HG03520 (cell line): ENCODE data around the gene COX7B2.

Experiments
- ATAC-seq: cut with Tn5 transposase; IDR thresholded peaks from one replicate; pipeline ENCODE4 v1.9.1; 2021; ENCODE audit warnings: mild to moderate bottlenecking, moderate library complexity; ENCODE audit not compliant: unreplicated experiment

COX7B2 gene, protein sequence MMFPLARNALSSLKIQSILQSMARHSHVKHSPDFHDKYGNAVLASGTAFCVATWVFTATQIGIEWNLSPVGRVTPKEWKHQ

DNA sequence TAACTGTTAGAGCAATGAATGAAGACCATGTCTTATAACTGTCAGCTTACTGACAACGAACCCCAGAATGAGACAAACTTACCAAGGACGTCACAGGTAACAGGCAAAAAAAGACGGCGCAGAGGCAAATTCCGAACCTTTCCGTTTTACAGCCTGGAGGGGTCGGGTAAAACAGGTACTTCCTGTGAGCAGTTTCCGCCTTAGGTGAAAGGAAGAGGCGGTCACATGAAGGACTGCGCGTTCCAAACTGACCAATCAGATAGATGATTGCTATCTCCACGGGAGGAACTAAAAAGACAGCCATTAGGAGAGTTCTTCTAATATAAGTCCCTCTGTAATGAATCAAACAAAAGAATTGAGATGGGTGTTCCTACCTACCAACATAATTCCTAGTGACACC lies at the start of gene COX7B2:
TSS of gene COX7B2 (minus strand) at position 168 of the 400 bp plus-strand sequence. CDS start 174,053 bp downstream, outside the sequence.
- no peak for ATAC-seq

DNA sequence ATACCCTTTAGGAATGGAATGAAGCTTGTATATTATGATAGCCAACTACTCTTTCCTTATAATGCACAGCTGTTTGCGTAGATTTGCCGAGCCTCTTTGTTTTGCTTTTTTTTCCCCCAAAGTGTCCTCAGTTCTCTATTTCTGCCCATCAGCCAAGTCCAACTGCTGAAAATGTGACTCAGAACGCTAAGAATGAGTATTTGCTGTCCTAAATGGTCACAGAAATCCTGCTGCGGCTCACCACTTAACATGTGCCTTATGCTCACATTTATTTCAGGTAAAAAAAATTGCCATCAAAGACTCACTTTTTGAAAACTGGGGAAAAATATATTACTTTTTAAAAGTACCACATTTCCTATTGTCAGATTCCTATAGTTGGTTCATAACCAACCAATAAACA lies 47.4 kb upstream of the COX7B2 start:
- ATAC-seq = no peak

- ATAC-seq = no peak
These were observed 46.6 kb upstream of the COX7B2 start for GRCh38 chr4:46955601-46956000.

DNA sequence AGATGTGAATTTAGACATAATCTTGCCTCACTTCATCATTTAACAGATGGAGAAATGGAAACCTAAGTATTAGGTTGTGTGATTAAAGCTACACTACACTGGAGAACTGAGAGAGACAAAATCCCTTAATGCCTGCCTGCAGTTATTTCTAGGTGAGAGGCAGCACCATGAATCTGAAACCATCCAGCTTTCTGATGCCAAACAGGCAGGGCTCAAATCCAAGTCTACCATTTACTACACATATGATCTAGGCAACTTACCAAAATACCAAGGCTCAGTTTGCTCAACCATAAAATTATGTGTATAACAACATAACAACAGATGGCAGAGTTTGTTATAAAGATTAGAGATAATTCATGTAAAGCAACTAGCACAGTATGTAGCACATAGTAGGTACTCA lies 45.6 kb upstream of the COX7B2 start:
- ATAC-seq = no peak

GRCh38 chr4:46953564-46953963 lies 44.5 kb upstream of the COX7B2 start:
- no peak for ATAC-seq

DNA sequence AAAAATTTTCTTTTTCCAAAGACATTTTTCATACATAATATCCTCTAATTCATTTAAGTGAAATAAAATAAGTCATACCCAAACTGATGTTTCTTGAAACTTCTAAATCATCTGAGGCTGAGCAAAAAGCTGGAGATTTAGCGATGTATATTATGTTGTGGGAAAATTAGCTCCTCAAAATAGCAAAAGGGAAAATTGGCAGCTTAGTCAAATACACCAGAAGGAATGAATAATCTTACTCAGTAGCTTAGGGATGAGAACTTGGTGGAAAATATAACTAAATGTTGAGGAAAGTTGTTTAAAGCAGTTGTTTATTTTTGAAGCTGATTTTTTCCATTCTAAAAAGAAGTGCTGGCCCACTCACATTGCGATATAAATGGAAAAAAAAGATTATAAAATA lies 43.4 kb upstream of the COX7B2 start:
- ATAC-seq = no peak

DNA sequence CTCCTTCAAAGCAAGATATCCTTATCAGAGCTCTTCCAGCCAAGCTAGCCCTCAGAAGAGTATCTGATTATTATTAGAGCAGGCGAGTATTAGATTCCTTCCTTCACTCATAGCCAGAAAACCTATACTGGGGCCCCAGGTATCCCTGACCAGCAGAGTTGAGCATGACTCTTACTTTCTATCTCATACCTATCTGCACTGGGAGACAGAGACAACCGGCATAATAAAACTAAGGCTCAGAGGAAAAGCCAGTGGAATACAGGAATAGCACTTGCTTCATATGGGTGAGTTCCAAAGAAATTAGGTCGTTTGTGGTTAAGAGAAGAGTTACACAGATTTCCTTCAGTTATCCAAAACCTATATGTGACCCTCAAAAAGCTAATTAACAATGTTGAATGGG lies 41.8 kb upstream of the COX7B2 start:
- no peak for ATAC-seq

DNA sequence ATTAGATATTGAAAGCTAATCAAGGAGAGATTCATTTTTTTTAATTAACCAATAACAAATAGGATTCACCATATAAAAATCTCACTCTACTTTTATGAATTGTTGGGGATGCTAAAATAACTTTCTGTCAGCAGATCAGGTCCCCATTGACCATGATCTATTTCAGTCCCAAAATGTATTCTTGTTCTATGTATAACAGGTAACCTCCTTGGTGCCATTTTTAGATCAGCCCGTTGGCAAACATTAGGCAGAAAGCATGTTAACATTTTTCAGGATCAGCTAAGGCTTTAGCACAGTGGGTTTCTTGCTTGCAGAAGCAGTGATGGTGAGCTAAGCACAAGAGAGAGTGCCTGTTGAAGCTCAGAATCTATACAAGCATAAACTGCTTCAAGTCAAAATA lies 40.8 kb upstream of the COX7B2 start:
- no peak for ATAC-seq

DNA sequence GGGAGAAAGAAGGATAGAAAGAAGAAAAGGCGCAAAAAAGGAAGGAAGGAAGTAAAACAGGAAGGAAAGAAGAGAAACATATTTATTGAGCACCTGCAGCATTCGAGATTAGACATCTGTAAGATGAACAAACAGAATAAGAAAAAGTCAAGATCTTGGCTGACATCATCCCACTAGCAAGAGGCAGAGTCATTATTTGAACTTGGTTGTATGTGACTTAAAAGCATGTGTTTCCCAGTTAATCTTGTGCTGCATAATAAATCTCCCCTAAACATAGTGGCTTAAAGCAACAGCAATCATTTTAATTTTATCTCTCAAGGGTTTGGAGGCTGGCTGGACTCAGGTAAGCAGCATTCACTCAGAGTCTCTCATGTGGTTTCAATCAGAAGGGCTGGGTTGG lies 38.5 kb upstream of the COX7B2 start:
- ATAC-seq = no peak

DNA sequence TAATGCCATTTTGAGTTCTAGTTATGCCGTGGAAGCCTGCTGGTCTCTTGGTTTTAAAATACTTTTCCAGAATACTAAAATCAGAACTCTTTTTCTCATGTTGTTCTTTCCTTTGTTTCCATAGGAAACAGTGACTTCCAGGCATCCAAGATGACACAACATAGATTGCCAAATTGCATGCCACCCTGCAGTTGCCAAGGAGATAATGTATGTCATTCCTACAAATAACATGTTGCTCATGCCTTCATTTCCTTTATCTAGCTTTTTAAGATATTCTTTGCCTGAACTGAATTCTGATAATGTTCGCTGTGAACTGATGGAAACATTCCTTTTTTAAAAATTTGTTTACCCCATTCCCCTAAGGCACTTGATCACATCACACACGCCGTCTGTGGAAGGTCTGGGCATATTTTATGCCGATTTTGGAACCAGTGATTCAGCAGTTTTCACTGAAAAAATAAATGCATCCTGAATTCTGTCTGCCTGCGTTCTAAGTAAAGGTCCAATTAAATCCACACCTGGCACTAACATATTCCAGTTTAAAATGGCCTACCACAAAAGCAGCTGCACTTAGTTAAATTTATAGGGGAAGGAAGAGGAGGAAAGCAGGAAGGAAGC lies 38.0 kb upstream of the COX7B2 start:
- ATAC-seq = no peak

DNA sequence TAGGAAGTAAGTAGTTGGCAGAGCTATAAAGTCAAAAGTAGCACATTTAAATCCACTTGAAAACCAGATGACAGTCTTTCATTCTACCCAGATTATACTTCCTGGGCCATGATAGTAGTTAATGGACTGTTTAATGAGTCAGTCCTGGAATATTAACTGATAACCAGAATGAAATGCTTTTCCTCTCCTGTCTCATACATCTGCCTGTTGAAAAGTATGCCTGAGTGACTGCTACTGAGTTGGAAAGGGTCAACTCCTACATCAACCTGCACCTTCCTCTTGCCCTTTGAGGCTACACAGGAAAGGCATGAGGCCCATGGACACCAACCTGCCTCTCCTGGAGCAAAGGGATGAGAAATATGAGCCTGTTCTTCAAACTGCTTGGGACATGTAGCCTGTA lies 36.0 kb upstream of the COX7B2 start:
- no peak for ATAC-seq

GRCh38 chr4:46944345-46944744 lies 35.3 kb upstream of the COX7B2 start:
- no peak for ATAC-seq

- no peak for ATAC-seq
These were observed 28.4 kb upstream of the COX7B2 start for GRCh38 chr4:46937493-46937892.

DNA sequence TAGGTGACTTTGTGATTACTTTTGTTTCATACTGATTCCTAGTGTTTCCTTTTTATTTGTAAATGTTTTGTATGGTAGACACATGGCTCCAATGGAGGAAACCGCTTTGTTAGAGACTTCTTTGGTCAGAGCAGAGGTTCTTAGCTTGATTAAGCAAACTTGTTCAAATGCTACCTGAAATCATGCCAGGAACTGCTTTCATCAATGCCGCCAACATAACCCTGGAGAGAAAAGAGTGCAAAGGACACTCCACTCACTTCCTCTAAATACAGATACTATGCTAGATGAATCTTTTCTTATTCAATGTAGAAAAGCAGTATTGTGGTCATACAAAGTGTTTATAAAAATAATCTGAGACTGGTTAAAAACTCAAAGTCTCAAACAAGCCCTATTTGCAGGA lies 25.7 kb upstream of the COX7B2 start:
- ATAC-seq = no peak

DNA sequence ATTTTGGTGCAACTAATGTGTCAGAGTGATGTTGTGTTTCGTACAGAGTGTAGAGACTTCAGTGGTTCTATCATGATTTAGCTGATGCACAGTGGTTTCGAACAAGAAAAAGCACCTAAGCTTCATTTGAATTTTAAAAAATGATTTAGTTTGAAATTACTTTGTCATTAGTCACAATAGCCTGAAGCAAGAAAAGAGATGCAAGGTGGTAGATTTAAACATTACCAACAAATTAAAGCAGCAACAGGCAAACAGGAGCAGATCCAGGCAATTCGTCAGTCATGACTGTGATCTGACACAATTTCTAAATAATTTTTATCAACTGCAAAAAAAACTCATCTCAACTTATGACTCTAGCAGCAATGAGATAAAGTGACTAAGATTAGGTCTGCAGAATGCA lies 24.6 kb upstream of the COX7B2 start:
- no peak for ATAC-seq

DNA sequence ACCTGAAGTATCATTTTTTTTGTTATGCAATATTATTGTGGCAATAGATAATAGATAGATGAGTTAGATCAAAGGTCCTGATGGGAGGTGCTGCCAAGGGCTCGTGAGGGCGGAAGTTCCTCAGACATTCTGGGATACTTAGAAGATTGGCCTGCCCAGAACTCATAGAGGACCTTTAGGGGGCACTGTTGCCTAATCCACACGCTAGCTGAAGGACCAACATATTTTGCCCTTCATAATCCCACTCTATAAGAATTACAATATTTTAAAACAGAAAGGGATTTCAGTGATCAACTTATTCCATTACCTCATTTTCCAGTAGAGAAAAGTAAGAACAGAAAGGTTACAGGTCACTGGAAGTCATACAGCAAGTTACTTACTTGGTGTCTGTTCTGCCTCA lies 22.9 kb upstream of the COX7B2 start:
- ATAC-seq = peak; percentile 89

DNA sequence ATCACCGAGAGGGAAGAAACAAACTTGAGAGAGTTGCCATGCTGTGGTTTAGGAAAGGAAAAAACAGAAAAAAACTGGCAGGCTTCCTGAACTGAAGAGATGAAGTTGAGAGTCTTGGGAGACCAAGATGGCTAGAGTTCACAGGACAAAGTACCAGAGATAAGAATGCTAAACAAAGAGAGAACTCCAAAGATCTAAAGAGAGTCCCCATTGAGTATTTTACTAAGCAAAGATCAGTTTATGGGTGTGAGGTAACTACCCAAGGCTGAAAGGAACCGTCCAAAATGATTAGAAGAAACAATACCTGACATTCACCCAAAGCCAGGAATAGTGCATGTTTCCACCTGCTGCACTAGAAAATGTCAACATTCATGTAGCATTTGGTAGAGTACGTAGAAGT lies 21.8 kb upstream of the COX7B2 start:
- no peak for ATAC-seq

DNA sequence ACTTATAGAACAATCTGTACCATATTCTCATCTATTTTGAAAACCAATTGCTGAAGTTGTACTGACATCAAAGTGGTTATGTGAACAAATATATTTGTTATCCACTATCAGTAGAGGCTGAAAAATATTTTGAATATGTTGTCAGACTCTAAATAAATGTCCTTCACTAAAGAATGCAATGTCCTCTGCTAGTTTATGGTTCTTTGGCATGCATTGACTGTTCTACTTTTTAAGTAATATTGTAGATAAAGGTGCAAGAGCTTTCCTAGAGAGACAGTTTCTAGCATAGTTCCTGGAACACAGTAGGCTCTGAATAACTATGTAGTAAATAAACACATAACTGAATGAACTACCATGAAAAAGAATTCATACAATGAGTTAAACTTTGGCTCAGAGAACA lies 18.2 kb upstream of the COX7B2 start:
- no peak for ATAC-seq

GRCh38 chr4:46924789-46925529 lies 15.9 kb upstream of the COX7B2 start:
- ATAC-seq = no peak

DNA sequence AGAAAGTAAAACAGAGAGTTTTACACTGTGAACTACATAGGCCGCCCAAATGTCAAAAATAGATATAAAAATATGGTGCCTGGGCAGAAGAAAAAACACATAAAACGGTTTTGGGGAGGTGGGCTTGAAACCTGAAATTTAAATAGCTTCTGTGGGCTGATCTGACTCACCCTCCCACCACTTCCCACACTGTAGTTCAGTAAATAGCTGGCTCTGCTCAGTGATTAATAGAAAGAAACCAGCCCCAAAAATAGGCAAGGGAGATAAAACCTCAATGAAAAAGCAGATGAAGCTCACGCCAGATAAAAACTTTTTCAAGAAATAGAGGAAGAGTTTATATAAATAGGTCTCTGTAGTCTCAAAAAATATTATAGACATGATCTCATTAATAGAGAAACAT lies 13.2 kb upstream of the COX7B2 start:
- no peak for ATAC-seq

GRCh38 chr4:46908148-46908547 lies 897 bp downstream of the COX7B2 start:
- ATAC-seq = no peak

DNA sequence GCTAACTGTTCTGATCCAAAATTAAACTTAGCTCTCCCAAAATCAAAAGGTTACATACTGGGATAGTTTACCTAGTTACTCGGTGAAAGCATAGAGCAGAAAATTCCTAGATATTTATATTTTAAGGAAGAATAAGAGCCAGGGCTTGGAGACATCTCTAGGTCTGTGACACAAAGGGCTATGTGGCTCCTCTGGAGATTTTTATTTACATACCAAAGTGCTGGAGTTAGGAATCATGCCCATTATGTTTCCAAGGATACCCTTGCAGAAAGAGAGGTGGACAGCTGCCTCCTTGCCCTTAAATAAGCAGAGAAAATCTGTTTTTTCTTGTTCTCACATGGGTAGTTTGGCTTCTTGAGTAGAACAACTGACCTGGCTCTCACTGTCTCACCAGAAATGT lies 9.0 kb downstream of the COX7B2 start:
- ATAC-seq = no peak

DNA sequence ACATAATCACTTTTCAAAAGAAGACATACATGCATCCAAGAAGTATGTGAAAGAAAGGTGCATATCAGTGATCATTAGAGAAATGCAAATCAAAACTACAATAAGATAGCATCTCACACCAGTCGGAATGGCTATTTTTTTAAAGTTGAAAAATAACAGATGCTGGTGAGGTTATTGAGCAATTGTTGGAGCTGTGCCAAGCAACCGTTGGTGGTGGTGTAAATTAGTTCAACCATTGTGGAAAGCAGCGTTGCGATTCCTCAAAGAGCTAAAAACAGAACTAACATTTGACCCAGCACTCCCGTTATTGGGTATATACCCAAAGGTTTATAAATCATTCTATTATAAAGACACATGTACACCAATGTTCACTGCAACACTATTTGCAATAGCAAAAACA lies 14.2 kb downstream of the COX7B2 start:
- no peak for ATAC-seq
